ENCODE measurements around the gene ARHGEF28. TPM values are rescaled to one million over a fixed set of nuclear protein-coding genes. Genes with fewer than 3 reads are reported as not detected.

ARHGEF28 gene
- total and polyA plus RNA-seq, 2 of the 13 experiments (the other 11 are each of a cell fraction or from before 2014, with no cell fraction given) = 17.4 to 34.1 TPM

- Histone ChIP-seq H3K79me2 (ENCODE audit: insufficient read depth, low read length) (peaks cover 2% of the 10 kb centered on the region), H3K36me3 (replicated peaks in 1 of 2; ENCODE audit: control insufficient read depth in 1 of 2, insufficient read depth in 2 of 2, low read length in 2 of 2) (peaks cover 3 to 4% of the 10 kb centered on the region in 2 experiments; a peak in 2 of 5 replicates), H3K4me1 (ENCODE audit: insufficient read depth, low read length) (peaks cover 27% of the 10 kb centered on the region), H4K20me1 (ENCODE audit: insufficient read depth, low read length) (no peaks in the 10 kb centered on the region), H3K27me3 (ENCODE audit: control insufficient read depth in 1 of 2, insufficient read depth in 2 of 2, low read length in 2 of 2) (no peaks in the 10 kb centered on the region), H3K9ac (ENCODE audit: insufficient read depth, low read depth, low read length) (no peak overlapping the region), H3K4me3 (replicated peaks in 1 of 3; ENCODE audit: insufficient read depth in 1 of 3, low read depth in 2 of 3, low read length in 3 of 3) (no peak overlapping the region), H3K4me2 (ENCODE audit: low read depth, low read length) (no peak overlapping the region), H2AFZ (ENCODE audit: low read length) (no peak overlapping the region), H3K27ac (ENCODE audit: extremely low read length, insufficient read depth, low read length) (no peak overlapping the region), H3K9me3 (ENCODE audit: low read length) (no peaks in the 10 kb centered on the region)
- in situ Hi-C loops (cut with HindIII; ENCODE audit: extremely low pct_ligation_motif_present, low pct_unique_long_range_greater_than_20kb) (loop anchor here (10.0 kb wide), 1 partner anchor 103 kb away; no protein-coding TSS in a partner anchor), intact Hi-C loops (cut with micrococcal nuclease; ENCODE audit: unreplicated experiment) (no loop called here)
- ATAC-seq (no peak), FAIRE-seq (no peak), DNase-seq (ENCODE audit: low spot score) (no peak)
- BruUV-seq (replicated peaks) = no TSS peak
- CTCF ChIA-PET (ENCODE audit: low intra/inter-chr PET ratio, low total read pairs) = no interaction called here
- WGBS (ENCODE audit: low lambda C conversion rate) = 97% methylated on average over 3 of the region's 3 CpGs
- POLR2A ChIA-PET = no interaction called here
- TF ChIP-seq YEATS4 (CRISPR knock-in tag; IDR thresholded peaks at IDR 0.05; ENCODE audit: borderline replicate concordance) (no peak), ZNF761 (CRISPR knock-in tag; conservative IDR thresholded peaks at IDR 0.05) (no peak), ZNF224 (CRISPR knock-in tag; IDR thresholded peaks at IDR 0.05) (no peak), ZBTB33 (CRISPR knock-in tag; IDR thresholded peaks at IDR 0.05) (no peak), HIVEP1 (CRISPR knock-in tag; IDR thresholded peaks at IDR 0.05) (no peak), ZNF343 (CRISPR knock-in tag; IDR thresholded peaks at IDR 0.05) (no peak), ZBTB10 (CRISPR knock-in tag; IDR thresholded peaks at IDR 0.05; ENCODE audit: borderline replicate concordance) (no peak), EHMT2 (IDR thresholded peaks at IDR 0.05; ENCODE audit: borderline replicate concordance, low read depth, low read length) (no peak), EEA1 (CRISPR knock-in tag; IDR thresholded peaks at IDR 0.05; ENCODE audit: borderline replicate concordance) (no peak), IRF9 (CRISPR knock-in tag; IDR thresholded peaks at IDR 0.05; ENCODE audit: borderline replicate concordance) (no peak), DR1 (CRISPR knock-in tag; IDR thresholded peaks at IDR 0.05) (no peak), NFE2L1 (CRISPR knock-in tag; IDR thresholded peaks at IDR 0.05; ENCODE audit: borderline replicate concordance) (no peak), CHCHD3 (CRISPR knock-in tag; IDR thresholded peaks at IDR 0.05) (no peak), MAFF (IDR thresholded peaks at IDR 0.05; ENCODE audit: low read depth, low read length) (no peak), ZNF121 (CRISPR knock-in tag; IDR thresholded peaks at IDR 0.05) (no peak), KLF9 (CRISPR knock-in tag; IDR thresholded peaks at IDR 0.05; ENCODE audit: low read depth) (no peak), SKIL (CRISPR knock-in tag; IDR thresholded peaks at IDR 0.05; ENCODE audit: borderline replicate concordance) (no peak)
Observed at GRCh38 chr5:73698011-73698410, 72.0 kb downstream of the ARHGEF28 start.
